CD4-positive, alpha-beta T cell treated with Interleukin-17A for 4 hours (primary cell): ENCODE results near the gene NOTCH2.
"Not testable (repeated sequence)": the region's sequence is repeated elsewhere in the genome, so short reads cannot be mapped to it uniquely, and the experiment has no call there.

ENCODE experiments used
- DNase-seq: peaks from one replicate; pipeline ENCODE4 v3.0.0-alpha.2; 2020; ENCODE audit warnings: mixed read lengths

NOTCH2 gene

DNA sequence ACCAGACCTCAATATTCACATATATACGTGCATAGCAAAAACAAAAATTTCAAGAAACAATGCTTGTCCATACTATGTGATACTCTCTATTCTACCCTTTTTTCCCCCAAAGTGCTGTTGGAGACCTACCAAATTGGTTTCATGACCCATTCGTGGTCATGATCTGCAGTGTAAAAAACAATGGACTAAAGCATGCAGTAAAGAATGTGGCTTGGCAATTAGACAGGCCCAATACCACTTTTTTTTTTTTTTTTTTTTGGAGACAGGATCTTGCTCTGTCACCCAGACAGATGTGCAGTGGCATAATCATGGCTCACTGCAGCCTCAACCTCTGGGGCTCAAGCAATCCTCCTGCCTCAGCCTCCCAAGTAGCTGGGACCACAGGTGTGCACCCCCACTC lies 21.3 kb downstream of the NOTCH2 start:
- DNase-seq, result not testable (repeated sequence)

DNA sequence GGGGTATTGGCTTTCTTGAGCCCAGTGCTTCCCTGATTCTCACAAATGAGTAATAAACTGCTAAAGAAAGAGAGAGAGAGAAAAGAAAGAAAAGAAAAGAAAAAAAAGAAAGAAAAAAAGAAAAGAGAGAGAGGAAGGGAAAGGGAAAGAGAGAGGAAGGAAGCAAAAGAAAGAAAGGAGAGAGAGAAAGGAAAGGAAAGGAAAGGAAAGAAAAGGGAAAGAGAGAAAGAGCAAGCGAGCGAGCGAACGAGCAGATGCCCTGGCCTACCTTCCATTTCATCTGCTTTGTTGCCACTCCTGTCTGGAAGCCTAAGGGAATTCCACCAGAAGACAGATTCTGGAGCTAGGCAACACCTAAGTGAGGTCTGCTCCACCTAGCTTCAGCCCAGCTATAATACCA lies 27.7 kb downstream of the NOTCH2 start:
- not testable (repeated sequence) for DNase-seq

DNA sequence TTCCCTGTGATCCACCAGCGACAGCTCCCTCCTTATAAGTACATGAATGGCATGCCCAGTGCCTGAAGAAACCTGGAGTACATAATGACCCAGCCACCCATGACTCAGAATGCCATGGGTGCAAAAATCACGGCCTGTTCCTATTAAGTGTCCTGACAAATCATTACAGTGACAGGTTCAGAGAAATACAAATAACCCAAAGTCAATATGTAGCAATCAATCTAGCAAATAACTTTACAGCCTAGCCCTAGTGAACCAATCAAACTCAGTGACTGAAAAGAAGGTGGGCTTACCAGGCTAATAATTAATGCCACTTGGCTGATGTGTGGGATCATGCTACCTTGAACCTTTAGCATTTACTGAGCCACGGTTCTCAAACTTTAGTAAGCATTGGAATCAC lies 37.2 kb downstream of the NOTCH2 start:
- not testable (repeated sequence) for DNase-seq

DNA sequence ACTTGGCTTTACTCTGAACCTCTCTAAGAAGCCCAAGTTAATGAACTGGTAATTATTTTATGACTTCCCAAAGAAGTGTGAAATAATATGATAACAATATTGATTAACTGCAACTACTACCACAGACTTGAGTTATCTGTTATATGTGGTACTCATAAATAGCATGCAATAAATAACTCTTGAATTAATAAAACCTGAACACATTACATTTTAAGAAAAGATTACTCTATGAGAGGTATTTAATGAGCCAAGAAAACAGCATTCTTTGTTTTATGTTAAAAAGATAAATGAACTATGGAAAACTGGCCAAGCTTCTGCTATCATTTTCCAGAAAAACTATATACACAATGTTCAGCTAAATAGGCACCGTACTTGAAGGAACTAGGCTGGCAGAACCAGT lies 45.7 kb downstream of the NOTCH2 start:
- DNase-seq, result not testable (repeated sequence)

DNA sequence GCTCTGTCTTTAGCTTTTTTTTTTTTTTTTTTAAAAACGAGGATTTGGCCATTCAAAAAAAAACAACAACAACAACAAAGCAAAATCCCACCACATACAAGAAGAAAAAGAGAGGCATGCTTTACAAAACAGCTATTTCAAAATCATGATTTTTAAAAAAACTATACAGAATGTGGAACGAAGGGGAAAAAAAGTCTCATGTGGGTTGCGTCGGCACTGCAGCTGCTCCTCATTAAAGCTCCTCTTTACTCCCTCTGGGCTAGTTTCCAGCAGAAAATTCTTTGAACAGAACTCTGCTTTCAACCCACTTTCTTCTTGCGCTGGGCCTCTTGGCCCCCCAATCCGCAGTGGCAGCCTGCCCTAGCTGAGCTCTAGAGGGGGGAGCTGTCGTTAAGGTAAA lies 54.5 kb downstream of the NOTCH2 start:
- DNase-seq, result not testable (repeated sequence)

DNA sequence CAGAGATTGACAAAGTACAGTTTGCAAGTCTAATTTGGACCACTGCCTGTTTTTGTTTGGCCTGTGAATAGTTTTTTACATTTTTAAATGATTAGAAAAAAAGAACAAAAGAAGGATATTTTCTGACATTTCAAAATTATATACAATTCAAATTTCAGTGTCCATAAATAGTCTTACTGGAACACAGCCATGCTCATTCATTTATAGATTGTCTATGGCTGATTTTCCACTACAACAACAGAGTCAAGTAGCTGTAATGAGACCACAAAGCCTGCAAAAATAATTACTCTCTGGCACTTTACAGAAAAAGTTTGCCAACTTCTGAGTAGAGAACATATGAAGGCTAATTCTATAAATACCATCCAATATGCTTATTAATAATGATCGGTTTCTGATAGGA lies 61.1 kb downstream of the NOTCH2 start:
- DNase-seq, result not testable (repeated sequence)

DNA sequence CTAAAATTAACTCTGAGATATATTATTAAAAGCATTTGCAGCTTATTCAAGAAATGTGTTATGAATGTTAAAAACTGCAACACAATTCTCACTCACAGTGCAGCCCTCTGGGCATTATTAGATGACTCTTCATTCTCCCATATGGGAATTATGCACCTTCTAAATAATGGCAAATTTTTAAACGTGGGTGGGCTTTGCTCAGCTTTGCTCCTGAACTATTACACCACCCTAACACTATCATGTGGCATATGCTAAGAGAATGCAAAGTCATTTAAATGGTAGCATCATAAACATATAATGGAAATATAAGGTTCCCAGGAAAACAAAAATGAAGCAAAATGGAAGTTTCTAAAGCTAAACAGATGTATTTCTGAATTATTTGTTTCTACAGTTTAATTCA lies 61.6 kb downstream of the NOTCH2 start:
- not testable (repeated sequence) for DNase-seq

DNA sequence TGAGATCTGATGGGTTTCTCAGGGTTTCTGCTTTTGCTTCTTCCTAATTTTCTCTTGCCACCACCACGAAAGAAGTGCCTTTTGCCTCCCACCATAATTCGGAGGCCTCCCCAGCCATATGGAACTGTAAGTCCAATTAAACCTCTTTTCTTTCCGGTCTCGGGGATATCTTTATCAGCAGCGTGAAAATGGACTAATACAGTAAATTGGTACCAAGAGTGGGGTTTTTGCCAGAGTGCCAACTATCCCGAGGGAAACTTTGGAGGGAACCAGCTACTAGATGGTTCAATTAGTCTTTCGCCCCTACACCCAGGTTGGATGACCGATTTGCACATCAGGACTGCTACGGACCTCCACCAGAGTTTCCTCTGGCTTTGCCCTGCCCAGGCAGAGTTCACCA lies 68.4 kb downstream of the NOTCH2 start:
- not testable (repeated sequence) for DNase-seq

DNA sequence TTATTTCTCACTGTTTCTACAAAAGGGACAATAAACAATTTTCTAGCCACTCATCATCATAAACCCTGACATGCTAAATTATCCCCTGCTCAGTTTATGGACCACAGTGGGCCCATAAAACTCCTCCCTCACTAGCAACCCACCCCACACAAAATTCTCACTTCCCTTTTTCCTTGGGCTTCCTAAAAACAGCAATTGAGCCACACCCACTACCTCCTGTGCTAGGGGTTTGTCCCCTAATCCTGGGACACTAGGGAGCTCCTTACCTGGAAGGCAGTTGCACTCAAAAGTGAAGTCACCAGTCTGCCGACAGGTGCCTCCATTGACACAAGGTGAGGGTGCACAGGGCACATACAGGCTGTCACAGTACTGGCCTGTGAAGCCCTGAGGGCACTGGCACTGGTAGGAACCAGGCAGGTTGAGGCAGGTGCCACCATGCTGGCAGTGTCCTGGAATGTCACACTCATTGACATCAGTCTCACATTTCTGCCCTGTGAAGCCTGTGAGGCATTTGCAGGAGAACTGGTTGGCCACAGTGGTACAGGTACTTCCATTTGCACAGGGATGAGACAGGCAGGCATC lies 72.6 kb downstream of the NOTCH2 start:
- DNase-seq, result not testable (repeated sequence)

DNA sequence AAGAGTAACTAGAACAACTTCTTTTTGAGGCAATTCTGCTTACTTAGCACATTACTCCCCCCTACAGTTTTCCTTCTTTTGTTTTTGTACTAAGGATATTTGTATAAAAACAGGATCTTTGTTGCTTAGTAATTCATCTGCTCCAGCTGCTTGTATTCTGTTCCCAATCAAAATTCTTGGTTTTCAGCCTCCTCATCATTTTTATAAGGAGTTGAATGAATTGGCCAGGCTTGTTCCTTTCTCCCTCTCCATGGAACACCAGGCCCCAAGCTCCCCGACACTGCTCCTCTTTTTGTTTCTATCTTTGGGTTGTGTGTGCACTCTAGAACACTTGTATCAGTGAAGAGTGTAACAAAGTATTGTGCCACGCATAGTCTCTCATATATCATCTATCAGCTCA lies 73.5 kb downstream of the NOTCH2 start:
- DNase-seq, result not testable (repeated sequence)

DNA sequence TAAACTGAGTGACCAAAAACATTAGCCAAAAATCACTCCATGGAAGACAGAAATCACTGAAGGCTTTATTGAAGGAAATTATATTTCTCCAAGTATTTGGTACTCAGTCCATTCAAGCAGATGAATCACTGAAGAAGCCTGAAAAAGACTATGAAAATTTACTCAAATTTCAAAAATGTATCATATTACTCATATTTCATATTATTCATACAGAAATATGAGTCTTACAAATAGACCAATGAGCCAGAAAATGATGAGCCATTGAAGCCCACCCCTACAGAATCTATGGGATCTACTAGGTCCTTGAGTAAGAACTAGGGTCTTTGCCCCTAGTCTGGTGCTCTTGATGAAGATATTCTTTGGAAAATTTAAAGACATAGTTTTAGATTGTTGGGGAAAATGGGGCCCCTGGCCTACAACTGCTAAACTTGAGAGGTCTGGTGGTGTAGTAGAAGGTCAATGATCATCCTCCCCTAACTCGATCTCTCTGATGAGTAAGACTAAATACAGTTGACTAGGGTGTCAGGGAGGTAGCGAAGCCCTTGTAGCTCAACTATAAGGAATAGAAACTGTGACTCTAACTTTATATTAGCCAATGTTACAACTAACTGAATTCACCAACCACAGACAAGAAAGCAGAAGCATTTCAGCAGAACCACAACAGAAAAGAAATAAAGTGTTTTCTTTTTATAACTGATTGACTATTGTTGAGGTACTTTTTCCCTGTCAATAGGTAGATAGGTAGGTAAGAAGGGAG lies 81.0 kb downstream of the NOTCH2 start:
- DNase-seq, result no peak

DNA sequence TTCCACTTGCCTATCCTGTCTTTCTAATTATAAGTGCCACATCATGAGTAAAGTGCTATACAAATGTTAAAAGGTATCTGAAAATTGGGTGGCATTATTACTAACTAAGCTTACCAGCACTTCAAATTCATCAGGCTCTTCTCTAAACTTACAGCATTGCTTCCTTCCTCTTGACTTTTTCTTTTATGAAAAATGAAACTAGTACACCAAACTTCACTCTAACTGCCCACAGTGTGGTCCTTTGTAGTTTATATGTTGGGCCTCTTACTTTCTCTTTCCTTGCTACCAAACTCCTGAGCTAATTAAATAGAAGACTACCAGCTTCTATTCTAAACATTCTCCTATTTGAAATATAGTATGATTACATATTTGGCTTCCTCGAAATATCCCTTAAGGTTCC lies 81.8 kb downstream of the NOTCH2 start:
- DNase-seq, result no peak

DNA sequence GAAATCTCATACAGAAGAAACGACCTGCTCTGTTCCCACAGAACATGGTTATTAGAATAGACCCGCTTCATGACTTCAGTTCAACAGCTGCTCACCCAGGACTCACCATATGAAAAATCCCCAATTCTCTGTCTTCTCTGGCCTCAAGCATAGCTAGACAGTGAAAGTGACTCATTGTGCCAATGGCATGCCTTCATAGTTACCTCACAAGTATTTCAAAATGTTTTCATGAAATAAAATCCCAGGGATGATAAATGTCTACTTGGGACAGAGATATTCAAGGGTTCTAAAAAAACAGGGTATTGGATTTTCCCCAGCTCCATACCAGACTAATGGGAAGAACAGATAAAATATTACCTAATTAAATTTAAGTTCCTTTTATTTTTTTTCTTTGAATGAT lies 82.3 kb downstream of the NOTCH2 start:
- DNase-seq, result no peak

DNA sequence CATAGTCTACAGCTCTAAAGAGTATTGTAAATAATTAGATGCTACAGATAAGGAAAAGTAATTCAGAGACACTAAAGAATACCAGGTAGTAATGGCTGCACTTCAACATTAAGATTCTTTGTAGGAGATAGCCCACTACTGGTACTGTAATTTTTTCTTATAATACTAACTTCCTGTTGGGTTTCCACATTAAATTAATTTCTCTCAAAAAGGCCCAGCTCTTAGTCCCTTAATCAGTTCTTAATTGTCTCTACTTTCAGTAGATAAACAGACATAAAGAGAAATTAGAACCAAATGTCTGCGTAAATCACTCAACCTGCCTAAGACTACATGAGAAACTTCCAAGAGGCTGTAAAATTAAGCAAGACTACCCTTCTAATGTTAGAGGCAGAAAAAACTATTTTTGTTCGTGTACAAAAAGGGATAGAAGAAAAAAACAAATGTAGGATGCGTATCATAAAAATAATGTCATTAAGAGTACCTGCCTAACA lies 83.4 kb downstream of the NOTCH2 start:
- no peak for DNase-seq

DNA sequence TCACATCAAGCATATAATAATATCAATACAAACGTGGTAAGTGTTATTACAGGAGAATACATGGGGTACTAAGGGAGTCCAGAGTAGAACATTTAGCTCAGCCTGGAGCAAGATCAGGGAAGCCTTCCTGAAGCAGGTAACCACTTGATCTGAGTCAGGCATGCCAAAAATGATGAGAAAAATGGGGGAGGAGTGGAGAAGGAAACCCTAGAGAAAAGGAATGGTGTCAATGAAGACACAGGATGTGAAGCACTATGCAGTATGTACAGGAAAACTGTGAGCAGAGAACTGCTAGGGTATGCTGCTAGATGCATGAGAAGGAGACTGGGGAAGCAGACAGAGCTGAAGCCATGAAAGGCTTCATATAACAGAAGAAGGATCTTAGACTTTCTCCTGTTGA lies 84.7 kb downstream of the NOTCH2 start:
- DNase-seq, result no peak

DNA sequence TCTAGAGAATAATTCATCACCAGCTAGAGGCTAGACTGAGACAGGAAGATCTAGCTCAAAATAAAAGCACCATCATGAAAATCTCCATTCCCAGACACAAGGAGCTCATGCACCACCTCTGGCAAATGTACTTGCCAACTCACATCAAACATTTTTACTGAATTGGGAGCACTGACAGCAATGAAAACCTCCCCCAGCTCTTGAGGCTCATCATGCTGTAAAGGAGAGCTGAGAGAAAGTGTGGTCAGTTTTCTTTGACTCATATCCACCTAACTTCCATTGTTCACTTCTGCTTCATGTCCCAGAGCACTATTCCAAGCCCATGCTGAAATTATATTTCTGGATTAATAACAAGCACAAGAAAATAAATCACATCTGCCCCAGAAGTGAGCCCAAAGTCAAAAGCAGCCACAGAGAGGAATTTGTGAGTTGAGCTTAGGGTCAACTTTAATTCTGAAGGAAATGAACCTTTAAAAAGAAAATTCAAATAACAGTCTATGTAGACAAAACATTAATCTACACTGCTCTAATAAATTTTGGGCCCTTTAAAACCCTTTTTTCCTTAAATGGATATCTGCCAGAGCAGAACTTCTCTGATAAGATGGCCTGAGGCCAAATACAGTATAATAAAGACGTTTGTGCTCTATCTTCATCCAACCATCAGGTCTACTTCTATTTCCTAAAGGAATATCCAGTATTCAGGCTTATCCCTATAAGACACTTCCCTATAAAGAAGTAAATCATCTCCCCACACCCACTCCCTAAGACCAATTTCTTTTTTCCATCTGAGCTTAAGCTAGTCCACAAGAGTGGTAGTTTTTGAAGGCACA lies 87.3 kb downstream of the NOTCH2 start:
- DNase-seq, result no peak

DNA sequence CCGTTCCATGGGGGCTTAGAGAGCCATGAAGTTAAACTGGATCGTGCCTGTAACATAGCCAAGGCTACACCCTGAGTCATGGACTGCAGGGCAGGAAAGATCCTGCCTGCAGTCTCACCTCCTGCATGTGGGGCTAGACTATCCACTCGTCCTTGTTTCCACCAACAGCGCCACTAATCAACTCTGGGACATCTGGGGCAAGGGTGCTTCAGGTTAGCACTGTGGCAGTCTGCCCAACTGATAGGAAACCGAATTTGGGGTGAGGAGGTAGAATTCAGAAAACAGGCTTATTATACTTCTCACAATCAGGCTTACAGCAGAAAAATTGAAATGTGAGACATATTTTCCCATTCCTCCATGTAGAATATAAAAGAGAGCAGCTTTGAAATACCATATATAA lies 88.0 kb downstream of the NOTCH2 start:
- DNase-seq, result no peak

DNA sequence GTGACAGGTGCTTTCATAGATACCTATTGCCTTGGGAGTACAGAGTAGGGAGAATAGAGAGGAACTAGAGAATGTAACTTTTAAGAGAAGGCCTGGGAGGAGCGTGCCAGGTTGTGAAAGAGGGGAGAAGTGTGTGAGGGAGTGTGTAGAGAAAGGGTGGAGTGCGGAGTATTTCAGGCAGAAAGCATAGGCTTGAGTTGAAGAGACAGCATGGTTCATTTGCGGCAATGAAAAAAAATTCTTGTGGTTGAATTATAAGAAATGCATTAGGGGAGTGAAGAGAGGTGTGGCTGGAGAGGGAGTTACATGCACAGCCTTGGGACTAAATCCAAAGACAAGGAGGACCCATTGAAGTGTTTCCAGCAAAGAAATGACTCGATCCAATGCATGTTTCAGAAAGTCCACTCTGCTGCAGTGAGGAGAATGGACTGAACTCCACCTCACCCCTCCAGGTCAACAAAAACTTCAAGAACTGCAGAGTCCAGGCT lies 91.4 kb downstream of the NOTCH2 start:
- no peak for DNase-seq

DNA sequence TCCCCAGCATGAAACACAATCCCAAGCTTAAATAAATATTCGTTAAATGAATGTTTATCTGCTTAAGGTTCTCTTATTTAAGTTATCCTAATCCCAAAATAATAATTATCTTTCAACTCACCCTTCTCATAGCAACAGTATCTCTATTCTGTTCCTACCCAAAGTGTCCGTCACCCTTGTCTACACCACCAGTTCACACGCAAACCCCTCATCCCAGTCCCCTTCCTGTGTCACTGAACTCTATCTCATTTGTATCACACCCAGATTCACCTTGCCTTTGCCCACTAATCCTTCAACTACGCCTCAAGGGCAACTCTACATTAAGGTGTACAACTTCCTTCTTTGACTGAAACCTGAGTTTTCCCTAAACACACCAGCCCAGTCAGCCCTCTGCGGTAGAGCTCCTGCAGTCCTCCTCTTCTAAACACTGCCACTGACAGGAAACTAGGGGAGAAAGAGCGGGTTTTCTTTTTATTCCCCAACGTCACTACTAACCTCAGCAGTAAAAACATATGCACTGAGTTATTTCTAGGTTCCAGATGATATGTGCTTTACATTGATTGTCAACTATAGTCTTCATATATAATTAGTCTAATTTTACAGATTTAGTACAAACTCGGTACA lies 92.2 kb downstream of the NOTCH2 start:
- DNase-seq, result not testable (repeated sequence)

DNA sequence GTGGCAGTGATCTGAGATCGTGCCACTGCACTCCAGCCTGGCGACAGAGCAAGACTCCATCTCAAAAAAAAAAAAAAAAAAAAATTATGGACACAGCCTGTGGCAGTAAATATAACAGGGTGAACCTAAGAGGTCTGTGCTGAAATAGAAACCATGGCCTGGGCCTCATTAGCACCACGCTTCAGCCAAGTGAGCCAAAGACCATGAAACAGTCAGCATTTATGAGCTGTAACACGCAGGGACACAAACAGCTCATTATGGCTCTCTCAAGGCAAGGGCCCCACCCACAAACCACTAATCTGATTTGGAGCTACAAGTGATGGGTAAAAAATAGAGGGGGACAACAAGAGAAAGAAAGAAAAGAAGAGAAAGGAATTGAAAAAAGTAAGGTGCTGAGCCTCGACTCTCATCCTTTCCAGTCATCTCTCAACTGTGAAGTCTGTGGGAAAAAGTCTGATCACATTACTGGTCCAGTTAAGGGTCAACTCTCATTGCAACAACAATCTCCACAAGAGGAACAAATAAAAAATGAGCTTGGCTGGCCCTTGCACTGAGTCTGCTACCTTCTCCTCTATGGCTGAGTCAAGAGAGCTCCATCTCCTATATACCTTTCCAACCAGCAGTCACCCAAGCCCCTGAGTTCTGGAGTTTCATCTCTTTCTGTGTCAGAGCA lies 93.7 kb downstream of the NOTCH2 start:
- not testable (repeated sequence) for DNase-seq

DNA sequence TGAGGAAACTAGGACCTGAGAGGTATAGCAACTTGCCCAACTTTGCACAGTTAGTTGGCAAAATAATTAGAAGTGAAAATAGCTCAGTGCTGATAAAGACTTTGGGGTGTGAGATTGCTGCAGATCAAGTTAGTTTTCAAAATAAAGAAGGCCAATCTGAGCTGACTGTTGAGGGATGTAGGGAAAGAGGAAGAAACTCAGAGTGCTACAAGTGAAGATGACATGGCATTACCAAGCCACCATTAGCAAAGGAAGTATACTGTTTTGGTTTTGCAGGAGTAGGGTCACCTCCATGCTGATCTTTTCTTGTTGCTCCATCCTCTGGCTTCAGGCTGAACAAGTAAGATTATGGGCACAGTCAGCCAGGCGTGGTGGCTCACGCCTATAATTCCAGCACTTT lies 94.5 kb downstream of the NOTCH2 start:
- DNase-seq, result no peak

DNA sequence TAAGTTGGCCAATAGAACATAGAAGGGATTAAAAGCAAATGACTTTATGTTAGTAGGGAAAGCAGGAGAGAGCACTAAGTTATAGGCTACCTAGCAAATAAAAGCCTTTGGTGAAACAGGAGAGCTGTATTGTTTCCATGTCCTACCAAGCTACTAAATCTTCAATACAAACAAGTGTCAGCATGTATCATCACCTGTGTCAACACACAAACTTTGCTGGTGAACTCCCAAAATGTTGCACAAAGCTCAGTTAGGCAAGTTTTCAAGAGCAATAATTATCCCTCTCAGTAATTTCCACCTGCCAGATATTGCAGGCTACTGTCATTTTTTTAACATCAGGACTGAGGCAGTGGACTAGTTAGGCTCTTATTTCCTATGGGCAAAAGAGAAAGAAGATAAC lies 95.4 kb downstream of the NOTCH2 start:
- no peak for DNase-seq
